AG04450 (cell line): ENCODE results near the gene C2CD2L. TPM values are rescaled to one million over a fixed set of nuclear protein-coding genes. Genes with fewer than 3 reads are reported as not detected.

Experiments
- CTCF ChIA-PET: fragments of 300-600, 350-600 bp; formaldehyde crosslinking; extraction: SDS; loops from one replicate; lab custom pipeline; 2022; ENCODE audit warnings: antibody characterized with exemption, inconsistent platforms; lab: Charles Lee
- POLR2A ChIA-PET: fragments of 350-600 bp; formaldehyde crosslinking; extraction: SDS; loops from one replicate; lab custom pipeline; 2021; ENCODE audit warnings: antibody characterized with exemption, inconsistent platforms; lab: Yijun Ruan, JAX
- DNase-seq: peaks from one replicate; pipeline ENCODE4 v3.0.0-alpha.2; 2011; ENCODE audit warnings: low read depth, low spot score
- H3K27ac ChIP-seq: one replicate; pipeline ENCODE4 v1.5.1; 2012; ENCODE audit warnings: low read depth, low read length, control low read depth
- H3K27me3 ChIP-seq: one replicate; pipeline ENCODE4 v1.6.0; 2012; ENCODE audit warnings: low read length; ENCODE audit not compliant: control insufficient read depth, insufficient read depth
- H3K4me3 ChIP-seq: 2 replicates; pipeline ENCODE4 v1.5.1; 2011; ENCODE audit warnings: mild to moderate bottlenecking, low read depth, low read length, control low read depth
- H3K9me3 ChIP-seq: 2 replicates; pipeline ENCODE4 v1.5.1; 2012; ENCODE audit warnings: low read length; ENCODE audit not compliant: control insufficient read depth, insufficient read depth
- polyA plus RNA-seq: library from polyadenylated mRNA; depleted of rRNA; stranded (reverse); fragments of >200 nt; gene quantifications from 2 replicates; pipeline ENCODE4 v1.2.3, GENCODE V29; 2011
- TF ChIP-seq, protein P1 (sequence below): IDR thresholded peaks from 2 replicates; pipeline ENCODE4 v1.5.1; 2011; ENCODE audit warnings: low read depth, low read length, control low read depth, inconsistent platforms

The C2CD2L gene
- polyA plus RNA-seq, 1 experiment, result 2.8 TPM

DNA sequence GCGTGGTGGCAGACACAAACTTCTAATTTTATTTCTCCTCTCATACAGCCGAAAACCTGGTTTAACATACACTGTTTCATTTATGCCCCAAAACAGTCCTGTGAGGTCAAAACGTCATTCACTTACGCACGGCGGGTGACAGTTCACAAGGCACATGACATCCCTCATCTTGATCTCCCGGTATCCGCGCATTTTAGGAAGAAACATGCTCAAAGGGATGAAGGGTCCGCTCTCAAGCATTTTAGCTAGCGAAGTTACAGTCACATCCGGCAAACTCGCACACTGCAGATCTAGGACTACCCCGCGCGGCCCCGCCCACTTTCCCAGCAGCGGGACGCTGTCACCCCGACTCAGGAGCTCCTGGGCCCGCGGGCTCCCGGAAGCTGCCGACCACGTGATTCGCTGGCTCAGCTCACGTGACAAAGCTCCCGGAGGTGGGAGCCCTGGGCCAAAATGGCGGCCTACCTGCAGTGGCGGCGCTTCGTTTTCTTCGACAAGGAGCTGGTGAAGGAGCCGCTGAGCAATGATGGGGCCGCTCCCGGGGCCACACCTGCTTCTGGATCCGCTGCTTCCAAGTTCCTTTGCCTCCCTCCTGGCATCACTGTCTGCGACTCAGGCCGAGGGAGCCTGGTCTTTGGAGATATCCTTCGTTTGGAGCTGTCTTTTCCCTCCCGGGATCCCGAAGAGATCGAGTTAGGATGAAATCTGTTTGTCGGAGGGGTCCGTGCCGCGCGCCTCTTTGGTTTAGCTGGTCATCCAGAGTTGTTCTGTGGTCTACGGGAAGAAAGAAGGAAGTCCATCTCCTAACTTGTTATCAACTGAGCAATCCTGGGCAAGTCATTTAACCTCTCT, 39.5 kb upstream of the C2CD2L start, which contains the start of gene VPS11:
Gene VPS11 (plus strand): TSS at position 448 of the 852 bp plus-strand sequence. CDS start 6 bp downstream, at position 454.
- Histone ChIP-seq H3K27ac (peak within 1 kb of the TSS; percentile 88), H3K27me3 (no peaks in the 10 kb centered on the region), H3K9me3 (no peaks in the 10 kb centered on the region), H3K4me3 (peak within 1 kb of the TSS; percentile 99)
- TF ChIP-seq, protein P1, sequence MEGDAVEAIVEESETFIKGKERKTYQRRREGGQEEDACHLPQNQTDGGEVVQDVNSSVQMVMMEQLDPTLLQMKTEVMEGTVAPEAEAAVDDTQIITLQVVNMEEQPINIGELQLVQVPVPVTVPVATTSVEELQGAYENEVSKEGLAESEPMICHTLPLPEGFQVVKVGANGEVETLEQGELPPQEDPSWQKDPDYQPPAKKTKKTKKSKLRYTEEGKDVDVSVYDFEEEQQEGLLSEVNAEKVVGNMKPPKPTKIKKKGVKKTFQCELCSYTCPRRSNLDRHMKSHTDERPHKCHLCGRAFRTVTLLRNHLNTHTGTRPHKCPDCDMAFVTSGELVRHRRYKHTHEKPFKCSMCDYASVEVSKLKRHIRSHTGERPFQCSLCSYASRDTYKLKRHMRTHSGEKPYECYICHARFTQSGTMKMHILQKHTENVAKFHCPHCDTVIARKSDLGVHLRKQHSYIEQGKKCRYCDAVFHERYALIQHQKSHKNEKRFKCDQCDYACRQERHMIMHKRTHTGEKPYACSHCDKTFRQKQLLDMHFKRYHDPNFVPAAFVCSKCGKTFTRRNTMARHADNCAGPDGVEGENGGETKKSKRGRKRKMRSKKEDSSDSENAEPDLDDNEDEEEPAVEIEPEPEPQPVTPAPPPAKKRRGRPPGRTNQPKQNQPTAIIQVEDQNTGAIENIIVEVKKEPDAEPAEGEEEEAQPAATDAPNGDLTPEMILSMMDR, result no peak
- CTCF ChIA-PET, result interaction anchor here (0.5 to 1.3 kb wide), 5 partner anchors 34 to 282 kb away, joined by 3 to 6 read pairs (median 5); partner anchors contain the start of gene SLC37A4
- DNase-seq, result peak; percentile 92
- POLR2A ChIA-PET, result interaction anchor here (0.6 to 2.2 kb wide), 11 partner anchors 11 to 260 kb away, joined by 3 to 27 read pairs (median 5); partner anchors contain the start of genes DPAGT1, HINFP, HMBS and HYOU1

- no peak for DNase-seq
- CTCF ChIA-PET, result no interaction called here
- H3K4me3 ChIP-seq, result no peak overlapping the region
- no peaks in the 10 kb centered on the region for H3K9me3 ChIP-seq
- H3K27me3 ChIP-seq, result no peaks in the 10 kb centered on the region
- TF ChIP-seq, protein P1, result no peak
- POLR2A ChIA-PET, result no interaction called here
- H3K27ac ChIP-seq, result no peak overlapping the region
These were observed 29.3 kb upstream of the C2CD2L start for GRCh38 chr11:119077839-119078238.

GRCh38 chr11:119078675-119079420, 28.3 kb upstream of the C2CD2L start:
- H3K9me3 ChIP-seq, result no peaks in the 10 kb centered on the region
- H3K4me3 ChIP-seq, result no peak overlapping the region
- no peaks in the 10 kb centered on the region for H3K27me3 ChIP-seq
- TF ChIP-seq, protein P1, result no peak
- POLR2A ChIA-PET, result no interaction called here
- H3K27ac ChIP-seq, result no peak overlapping the region
- no peak for DNase-seq
- CTCF ChIA-PET, result interaction anchor here (0.6 kb wide), 1 partner anchor 260 kb away, joined by 4 read pairs; no protein-coding TSS in a partner anchor

DNA sequence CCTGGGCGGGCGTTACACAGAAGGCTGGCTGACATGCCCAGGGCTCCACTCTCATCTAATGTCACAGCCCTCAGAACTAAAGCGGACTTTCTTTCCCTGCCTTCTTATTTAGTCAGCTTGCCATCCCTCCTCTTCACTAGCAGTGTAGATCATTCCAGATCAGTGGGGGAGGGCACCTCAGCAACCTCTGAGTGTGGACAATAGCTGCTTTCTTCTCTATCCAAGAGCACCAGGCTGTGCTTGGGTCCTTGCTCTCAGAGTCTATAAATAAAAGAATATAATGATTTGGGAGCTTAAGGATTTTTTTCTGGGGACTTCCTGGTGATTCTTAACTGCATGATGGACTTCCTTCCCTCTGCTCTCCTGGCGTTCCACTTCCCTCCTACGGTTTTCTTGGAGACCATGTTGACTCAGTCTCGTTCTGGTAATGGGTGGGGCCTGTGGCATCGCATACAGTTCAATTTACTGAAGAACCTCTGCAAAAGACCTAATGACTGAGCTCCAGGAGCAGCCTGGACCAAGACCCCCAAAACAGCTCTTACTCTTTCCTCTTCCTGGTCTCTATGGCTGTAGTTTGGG, 25.4 kb upstream of the C2CD2L start:
- no peak overlapping the region for H3K27ac ChIP-seq
- no peak for DNase-seq
- CTCF ChIA-PET, result interaction anchor here (0.5 to 1.4 kb wide), 2 partner anchors 124 to 256 kb away, joined by 3 read pairs; partner anchors contain the start of gene CBL
- POLR2A ChIA-PET, result no interaction called here
- H3K9me3 ChIP-seq, result no peaks in the 10 kb centered on the region
- no peak overlapping the region for H3K4me3 ChIP-seq
- no peaks in the 10 kb centered on the region for H3K27me3 ChIP-seq
- TF ChIP-seq, protein P1, result no peak
